Fibroblast of skin of back (primary cell): ENCODE data around the gene TNIK.
"Not testable (repeated sequence)": the region's sequence is repeated elsewhere in the genome, so short reads cannot be mapped to it uniquely, and the experiment has no call there.

Experiments used
- DNase-seq: peaks from one replicate; pipeline ENCODE4 v3.0.0-alpha.2; 2013

Gene TNIK

GRCh38 chr3:171468296-171468906, 8.2 kb upstream of the TNIK start:
- DNase-seq, result no peak

- DNase-seq, result no peak
Observed at GRCh38 chr3:171465763-171466162, 5.6 kb upstream of the TNIK start.

- DNase-seq, result no peak
Observed at GRCh38 chr3:171464462-171464861, 4.3 kb upstream of the TNIK start.

GRCh38 chr3:171462224-171462623, 2.0 kb upstream of the TNIK start:
- no peak for DNase-seq

- DNase-seq, result no peak
Observed at GRCh38 chr3:171461525-171461917, 1.3 kb upstream of the TNIK start.

- DNase-seq, result peak; percentile 48
Observed at GRCh38 chr3:171460725-171461524, 720 bp upstream of the TNIK start.

GRCh38 chr3:171459137-171459941, 866 bp downstream of the TNIK start:
- DNase-seq, result no peak

- no peak for DNase-seq
Observed at GRCh38 chr3:171458864-171459136, 1.4 kb downstream of the TNIK start.

- DNase-seq, result no peak
Observed at GRCh38 chr3:171458071-171458863, 1.9 kb downstream of the TNIK start.

GRCh38 chr3:171457607-171458061, 2.6 kb downstream of the TNIK start:
- DNase-seq, result no peak

- DNase-seq, result no peak
Observed at GRCh38 chr3:171456765-171457606, 3.2 kb downstream of the TNIK start.

- no peak for DNase-seq
Observed at GRCh38 chr3:171455603-171456550, 4.3 kb downstream of the TNIK start.

GRCh38 chr3:171454041-171454440, 6.2 kb downstream of the TNIK start:
- no peak for DNase-seq

GRCh38 chr3:171453180-171453886, 6.9 kb downstream of the TNIK start:
- DNase-seq, result no peak

GRCh38 chr3:171452328-171452727, 7.9 kb downstream of the TNIK start:
- DNase-seq, result no peak

GRCh38 chr3:171451915-171452314, 8.3 kb downstream of the TNIK start:
- no peak for DNase-seq

- not testable (repeated sequence) for DNase-seq
Observed at GRCh38 chr3:171447579-171447891, 12.7 kb downstream of the TNIK start.

- DNase-seq, result peak; percentile 76
Observed at GRCh38 chr3:171446801-171447578, 13.2 kb downstream of the TNIK start.

GRCh38 chr3:171446301-171446700, 13.9 kb downstream of the TNIK start:
- no peak for DNase-seq
